Vagina (tissue), 2 donors: Measurements from ENCODE around the gene CCDC148.
A peak's percentile ranks its signal among the peaks of the same experiment; 100 is the strongest.

ENCODE experiments used
- POLR2AphosphoS5 ChIP-seq, 2 donors: sonication (generic); formaldehyde crosslinking; IDR thresholded peaks; one replicate each; pipeline ENCODE4 v1.9.0; 2017; ENCODE audit warnings: antibody characterized with exemption in 2 of 2, mild to moderate bottlenecking in 2 of 2, low read depth in 1 of 2; ENCODE audit not compliant: insufficient read depth in 1 of 2
- TF ChIP-seq, protein P1 (sequence below), 3 experiments: fragments of 450-650 bp in 2 of 3; fragments of 200-600 bp in 1 of 3; sonication (generic) in 1 of 3; IDR thresholded peaks; one replicate each; pipeline ENCODE4 v1.5.1; 2017 to 2019; ENCODE audit warnings: antibody characterized with exemption in 3 of 3, mild to moderate bottlenecking in 2 of 3, moderate library complexity in 2 of 3

DNA sequence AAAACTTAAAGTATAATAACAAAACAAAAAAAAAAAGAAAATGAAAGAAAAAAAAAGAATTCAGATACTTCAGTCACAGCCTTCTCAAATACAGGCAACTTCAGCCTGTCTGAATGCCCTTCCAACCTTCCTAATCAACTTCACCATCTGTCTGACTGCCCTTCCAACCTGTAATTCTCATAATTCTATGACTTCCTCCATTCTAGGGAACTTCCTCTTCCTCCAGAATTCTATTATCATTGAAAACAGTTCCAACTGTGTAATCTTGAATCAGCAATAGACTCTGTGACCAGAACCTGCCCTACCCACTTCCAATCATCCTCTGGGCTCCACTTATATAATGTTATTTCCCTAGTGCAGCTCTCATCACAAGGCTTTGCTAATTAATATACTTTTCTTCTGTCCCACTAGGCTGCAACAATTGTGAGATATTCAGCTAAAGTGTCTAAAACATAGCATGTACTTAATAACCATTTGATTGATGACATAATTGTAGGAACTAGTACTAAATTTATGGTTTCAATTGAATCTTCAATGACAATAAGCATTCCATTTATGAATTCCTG lies 227.5 kb downstream of the CCDC148 start:
- TF ChIP-seq, protein P1, sequence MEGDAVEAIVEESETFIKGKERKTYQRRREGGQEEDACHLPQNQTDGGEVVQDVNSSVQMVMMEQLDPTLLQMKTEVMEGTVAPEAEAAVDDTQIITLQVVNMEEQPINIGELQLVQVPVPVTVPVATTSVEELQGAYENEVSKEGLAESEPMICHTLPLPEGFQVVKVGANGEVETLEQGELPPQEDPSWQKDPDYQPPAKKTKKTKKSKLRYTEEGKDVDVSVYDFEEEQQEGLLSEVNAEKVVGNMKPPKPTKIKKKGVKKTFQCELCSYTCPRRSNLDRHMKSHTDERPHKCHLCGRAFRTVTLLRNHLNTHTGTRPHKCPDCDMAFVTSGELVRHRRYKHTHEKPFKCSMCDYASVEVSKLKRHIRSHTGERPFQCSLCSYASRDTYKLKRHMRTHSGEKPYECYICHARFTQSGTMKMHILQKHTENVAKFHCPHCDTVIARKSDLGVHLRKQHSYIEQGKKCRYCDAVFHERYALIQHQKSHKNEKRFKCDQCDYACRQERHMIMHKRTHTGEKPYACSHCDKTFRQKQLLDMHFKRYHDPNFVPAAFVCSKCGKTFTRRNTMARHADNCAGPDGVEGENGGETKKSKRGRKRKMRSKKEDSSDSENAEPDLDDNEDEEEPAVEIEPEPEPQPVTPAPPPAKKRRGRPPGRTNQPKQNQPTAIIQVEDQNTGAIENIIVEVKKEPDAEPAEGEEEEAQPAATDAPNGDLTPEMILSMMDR (IDR thresholded peaks at IDR 0.05): no peak
- peak in 1 of 2 donors; percentile 19 for TF ChIP-seq POLR2AphosphoS5 (IDR thresholded peaks at IDR 0.05; ENCODE audit: insufficient read depth in 1 of 2, low read depth in 1 of 2)
